Neuronal stem cell (in vitro differentiated cells): Measurements from ENCODE around the gene THRSP.
"Not testable (repeated sequence)": the region's sequence is repeated elsewhere in the genome, so short reads cannot be mapped to it uniquely, and the experiment has no call there.

Source experiments
- DNase-seq: peaks from one replicate; pipeline ENCODE4 v3.0.0-alpha.2; 2013; ENCODE audit warnings: low spot score
- H2AFZ ChIP-seq: one replicate; pipeline ENCODE4 v1.6.1; 2013; ENCODE audit warnings: mild to moderate bottlenecking, low read length, inconsistent platforms
- H2AK5ac ChIP-seq: 2 replicates; pipeline ENCODE4 v1.6.1; 2013; ENCODE audit warnings: low read depth, mild to moderate bottlenecking, inconsistent platforms, low read length, moderate library complexity, mixed read lengths
- H2BK120ac ChIP-seq: 2 replicates; pipeline ENCODE4 v1.6.1; 2013; ENCODE audit warnings: low read depth, mild to moderate bottlenecking, inconsistent platforms, low read length, moderate library complexity, mixed read lengths
- H2BK12ac ChIP-seq: one replicate; pipeline ENCODE4 v1.6.1; 2013; ENCODE audit warnings: low read length, inconsistent platforms
- H2BK15ac ChIP-seq: 2 replicates; pipeline ENCODE4 v1.6.1; 2013; ENCODE audit warnings: mild to moderate bottlenecking, low read length, inconsistent platforms, mixed read lengths
- H2BK5ac ChIP-seq: one replicate; pipeline ENCODE4 v1.6.1; 2013; ENCODE audit warnings: inconsistent platforms, mild to moderate bottlenecking, low read length, moderate library complexity
- H3K14ac ChIP-seq: one replicate; pipeline ENCODE4 v1.6.1; 2013; ENCODE audit warnings: low read length, inconsistent platforms
- H3K18ac ChIP-seq: 2 replicates; pipeline ENCODE4 v1.6.1; 2013; ENCODE audit warnings: low read length, inconsistent platforms
- H3K23ac ChIP-seq: 2 replicates; pipeline ENCODE4 v1.6.1; 2013; ENCODE audit warnings: low read depth, mild to moderate bottlenecking, mixed read lengths, low read length, inconsistent platforms; ENCODE audit not compliant: poor library complexity
- H3K27ac ChIP-seq: replicated peaks from 3 replicates; pipeline ENCODE4 v1.5.1; 2013; ENCODE audit warnings: low read length, inconsistent platforms
- H3K27me3 ChIP-seq, 3 experiments: 2 replicates each; pipeline ENCODE4 v1.6.1; 2013; ENCODE audit warnings: low read length in 3 of 3, mild to moderate bottlenecking in 2 of 3, inconsistent platforms in 1 of 3, low read depth in 1 of 3, mixed read lengths in 1 of 3, moderate library complexity in 1 of 3; ENCODE audit not compliant: control insufficient read depth in 3 of 3, insufficient read depth in 3 of 3
- H3K36me3 ChIP-seq, 2 donors: replicated peaks in 1 of 2; 2 replicates each; pipeline ENCODE4 v1.6.1; 2013; ENCODE audit warnings: low read length in 2 of 2; ENCODE audit not compliant: control insufficient read depth in 2 of 2, insufficient read depth in 2 of 2
- H3K4ac ChIP-seq: 2 replicates; pipeline ENCODE4 v1.6.1; 2013; ENCODE audit warnings: inconsistent platforms, mild to moderate bottlenecking, low read length, moderate library complexity
- H3K4me1 ChIP-seq, 2 donors: 1 replicate in 1 of 2; 2 replicates in 1 of 2; pipeline ENCODE4 v1.6.1; 2013; ENCODE audit warnings: low read length in 2 of 2, low read depth in 1 of 2; ENCODE audit not compliant: control insufficient read depth in 2 of 2, insufficient read depth in 1 of 2
- H3K4me2 ChIP-seq: one replicate; pipeline ENCODE4 v1.6.1; 2013; ENCODE audit warnings: mild to moderate bottlenecking, low read length, inconsistent platforms; ENCODE audit not compliant: insufficient read depth, poor library complexity, severe bottlenecking
- H3K4me3 ChIP-seq, 2 donors: 2 replicates each; pipeline ENCODE4 v1.5.1; 2013; ENCODE audit warnings: low read length in 2 of 2, mild to moderate bottlenecking in 2 of 2, inconsistent platforms in 1 of 2, moderate library complexity in 1 of 2
- H3K79me1 ChIP-seq: one replicate; pipeline ENCODE4 v1.6.1; 2013; ENCODE audit warnings: low read depth, mild to moderate bottlenecking, inconsistent platforms, low read length, moderate library complexity
- H3K9ac ChIP-seq: one replicate; pipeline ENCODE4 v1.6.1; 2013; ENCODE audit warnings: mild to moderate bottlenecking, low read depth, low read length, inconsistent platforms; ENCODE audit not compliant: poor library complexity
- H3K9me3 ChIP-seq, 2 donors: replicated peaks in 1 of 2; 2 replicates each; pipeline versions ENCODE3 to v1.6.1; 2013; ENCODE audit warnings: low read length in 2 of 2, mild to moderate bottlenecking in 2 of 2, inconsistent platforms in 1 of 2, low read depth in 1 of 2, mixed read lengths in 1 of 2, moderate library complexity in 1 of 2; ENCODE audit not compliant: control insufficient read depth in 2 of 2, insufficient read depth in 1 of 2
- H4K8ac ChIP-seq: one replicate; pipeline ENCODE4 v1.6.1; 2013; ENCODE audit warnings: low read depth, mild to moderate bottlenecking, inconsistent platforms, low read length, moderate library complexity
- H4K91ac ChIP-seq: one replicate; pipeline ENCODE4 v1.6.1; 2013; ENCODE audit warnings: low read length, low read depth, mild to moderate bottlenecking, inconsistent platforms; ENCODE audit not compliant: poor library complexity
- WGBS, 2 donors: extraction: QIAGEN DNeasy Blood & Tissue Kit; methylation state at CpG; one replicate each; pipeline ENCODE4 v1.1.7; 2013; ENCODE audit warnings: missing lambda C conversion rate in 2 of 2, mixed read lengths in 1 of 2; ENCODE audit not compliant: insufficient read length in 2 of 2, insufficient replicate concordance in 1 of 2; ENCODE audit errors: extremely low coverage in 2 of 2; 5-methylcytosine and 5-hydroxymethylcytosine counted together

The THRSP gene

DNA sequence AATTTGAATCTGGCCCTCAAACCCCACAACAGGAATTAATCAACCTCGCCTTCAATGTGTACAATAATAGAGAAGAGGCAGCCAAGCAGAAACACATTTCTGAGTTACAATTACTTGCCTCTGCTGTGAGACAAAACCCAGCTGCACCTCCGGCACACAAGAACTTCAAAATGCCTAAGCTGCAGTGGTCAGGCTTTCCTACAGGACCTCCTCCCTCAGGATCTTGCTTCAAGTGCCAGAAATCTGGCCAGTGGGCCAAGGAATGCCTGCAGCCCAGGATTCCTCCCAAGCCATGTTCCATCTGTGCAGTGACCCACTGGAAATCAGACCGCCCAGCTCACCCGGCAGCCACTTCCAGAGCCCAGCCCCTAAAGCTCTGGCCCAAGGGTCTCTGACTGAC lies 19.4 kb downstream of the THRSP start:
- Histone ChIP-seq H2BK120ac (no peak overlapping the region), H3K79me1 (peaks cover 3% of the 10 kb centered on the region), H3K4me1 (peaks cover 3 to 11% of the 10 kb centered on the region in 2 donors), H3K27me3 (no peaks in the 10 kb centered on the region), H2AFZ (no peak overlapping the region), H3K14ac (no peak overlapping the region), H3K4ac (no peak overlapping the region), H3K36me3 (peaks cover 0 to 3% of the 10 kb centered on the region in 2 donors), H4K8ac (no peak overlapping the region), H3K9ac (no peak overlapping the region), H3K4me2 (no peak overlapping the region), H3K9me3 (no peaks in the 10 kb centered on the region), H2BK15ac (no peak overlapping the region), H2BK12ac (no peak overlapping the region), H3K18ac (no peak overlapping the region), H2BK5ac (no peak overlapping the region), H3K23ac (no peak overlapping the region), H3K4me3 (no peak overlapping the region), H4K91ac (no peak overlapping the region), H2AK5ac (no peak overlapping the region), H3K27ac (no peak overlapping the region)
- DNase-seq: no peak
- WGBS, 2 donors: no CpG with 5 or more reads among the region's 4 CpGs

DNA sequence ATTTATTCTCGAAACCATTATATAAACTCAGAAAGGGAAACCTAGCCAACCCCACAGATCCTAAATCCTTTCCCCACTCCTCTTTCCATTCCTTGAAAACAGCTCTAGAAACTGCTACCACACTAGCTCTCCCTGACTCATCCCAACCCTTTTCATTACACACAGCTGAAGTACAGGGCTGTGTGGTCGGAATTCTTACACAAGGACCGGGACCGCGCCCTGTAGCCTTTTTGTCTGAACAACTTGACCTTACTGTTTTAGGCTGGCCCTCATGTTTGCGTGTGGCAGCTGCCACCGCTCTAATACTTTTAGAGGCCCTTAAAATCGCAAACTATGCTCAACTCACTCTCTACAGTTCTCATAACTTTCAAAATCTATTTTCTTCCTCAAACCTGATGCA lies 20.8 kb downstream of the THRSP start:
- H4K91ac ChIP-seq, H2AFZ ChIP-seq, H3K79me1 ChIP-seq, H3K18ac ChIP-seq, H3K4ac ChIP-seq, H3K14ac ChIP-seq, H2BK12ac ChIP-seq, H3K9ac ChIP-seq, H3K4me2 ChIP-seq, H3K9me3 ChIP-seq, H2BK5ac ChIP-seq, H4K8ac ChIP-seq, H2BK120ac ChIP-seq, H3K23ac ChIP-seq, H2AK5ac ChIP-seq, H3K27me3 ChIP-seq, H3K36me3 ChIP-seq, H3K27ac ChIP-seq, H3K4me3 ChIP-seq, DNase-seq, H3K4me1 ChIP-seq, H2BK15ac ChIP-seq: not testable (repeated sequence)
- 100% methylated on average over 1 of the region's 8 CpGs; no CpG with 5 or more reads in 1 of the 2 donors for WGBS, 2 donors

DNA sequence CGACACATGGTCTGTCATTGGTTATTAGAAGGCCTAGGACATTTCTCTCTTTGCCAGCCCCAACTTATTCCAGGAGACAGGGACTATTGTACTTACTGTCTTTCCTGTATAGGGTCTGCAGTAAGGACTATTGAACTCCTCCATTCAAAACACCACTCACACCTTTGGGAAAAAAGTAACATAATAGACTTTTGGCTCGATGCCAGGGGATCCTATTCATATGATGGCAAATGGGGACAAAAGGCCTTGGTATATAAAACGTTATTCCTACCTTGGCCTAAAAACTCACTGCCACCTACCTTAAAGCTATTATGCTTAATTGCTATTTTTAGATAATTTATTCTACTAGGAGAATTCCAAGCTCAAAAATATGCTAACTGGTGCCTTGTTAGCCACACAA lies 22.3 kb downstream of the THRSP start:
- Histone ChIP-seq H2AFZ (no peak overlapping the region), H4K8ac (no peak overlapping the region), H2BK15ac (no peak overlapping the region), H4K91ac (no peak overlapping the region), H3K4me2 (no peak overlapping the region), H3K23ac (no peak overlapping the region), H3K4me3 (no peak overlapping the region), H2BK120ac (no peak overlapping the region), H3K9ac (no peak overlapping the region), H3K27ac (no peak overlapping the region), H3K79me1 (no peaks in the 10 kb centered on the region), H2BK5ac (no peak overlapping the region), H3K14ac (no peak overlapping the region), H2AK5ac (no peak overlapping the region), H3K9me3 (no peaks in the 10 kb centered on the region), H3K18ac (no peak overlapping the region), H2BK12ac (no peak overlapping the region), H3K4me1 (no peaks in the 10 kb centered on the region), H3K27me3 (no peaks in the 10 kb centered on the region), H3K36me3 (no peaks in the 10 kb centered on the region), H3K4ac (no peak overlapping the region)
- DNase-seq: no peak
- WGBS, 2 donors: no CpG with 5 or more reads among the region's 3 CpGs

DNA sequence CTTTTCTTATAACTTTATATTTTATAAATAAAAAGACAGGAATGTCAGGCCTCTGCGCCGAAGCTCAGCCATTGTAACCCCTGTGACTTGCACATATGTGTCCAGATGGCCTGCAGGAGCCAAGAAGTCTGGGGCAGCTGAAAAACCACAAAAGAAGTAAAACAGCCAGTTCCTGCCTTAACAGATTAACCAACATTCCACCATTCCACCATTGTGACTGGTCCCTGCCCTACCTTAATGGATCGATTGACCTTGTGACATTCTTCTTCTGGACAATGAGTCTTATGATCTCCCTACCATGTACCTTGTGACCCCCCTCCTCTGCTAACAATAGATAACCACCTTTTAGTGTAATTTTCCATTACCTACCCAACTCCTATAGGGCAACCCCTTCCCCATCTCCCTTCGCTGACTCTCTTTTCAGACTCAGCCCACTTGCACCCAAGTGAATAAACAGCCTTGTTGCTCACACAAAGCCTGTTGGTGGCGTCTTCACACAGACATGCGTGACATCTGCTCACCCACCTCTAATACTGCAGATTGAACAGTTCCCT lies 22.9 kb downstream of the THRSP start:
- H2BK5ac ChIP-seq, H2BK12ac ChIP-seq, H4K91ac ChIP-seq, H3K9ac ChIP-seq, H3K9me3 ChIP-seq, H3K36me3 ChIP-seq, H3K79me1 ChIP-seq, H3K23ac ChIP-seq, H3K14ac ChIP-seq, H4K8ac ChIP-seq, H2BK120ac ChIP-seq, H3K4me3 ChIP-seq, H3K27ac ChIP-seq, H3K27me3 ChIP-seq, H3K18ac ChIP-seq, H2BK15ac ChIP-seq, H3K4ac ChIP-seq, H3K4me2 ChIP-seq, DNase-seq, H2AK5ac ChIP-seq, H2AFZ ChIP-seq, H3K4me1 ChIP-seq: not testable (repeated sequence)
- no CpG with 5 or more reads among the region's 6 CpGs for WGBS, 2 donors
